Embryonic facial prominence (tissue), 1 donor: ENCODE measurements around the gene SLC36A4.
A peak's percentile ranks its signal among the peaks of the same experiment; 100 is the strongest.
"Not testable (repeated sequence)": the region's sequence is repeated elsewhere in the genome, so short reads cannot be mapped to it uniquely, and the experiment has no call there.

ENCODE experiments used
- DNase-seq: peaks from one replicate; pipeline ENCODE4 v3.0.0-alpha.2; 2016; ENCODE audit errors: extremely low spot score

Gene SLC36A4

GRCh38 chr11:93197380-93198214 lies at the start of gene SLC36A4:
SLC36A4 (minus strand) TSS chr11:93197991; CDS start chr11:93197832, 159 bp downstream.
- peak; percentile 76 for DNase-seq

GRCh38 chr11:93246790-93247189 lies 49.0 kb upstream of the SLC36A4 start:
- not testable (repeated sequence) for DNase-seq

GRCh38 chr11:93244018-93244417 lies 46.2 kb upstream of the SLC36A4 start:
- DNase-seq, result no peak

GRCh38 chr11:93239966-93240365 lies 42.2 kb upstream of the SLC36A4 start:
- DNase-seq, result no peak

- DNase-seq, result no peak
These were observed 41.2 kb upstream of the SLC36A4 start for GRCh38 chr11:93238956-93239355.

- no peak for DNase-seq
These were observed 39.2 kb upstream of the SLC36A4 start for GRCh38 chr11:93236741-93237675.

GRCh38 chr11:93234602-93235207 lies 36.9 kb upstream of the SLC36A4 start:
- DNase-seq, result peak; percentile 65

- no peak for DNase-seq
These were observed 32.1 kb upstream of the SLC36A4 start for GRCh38 chr11:93229876-93230275.

GRCh38 chr11:93225662-93226061 lies 27.9 kb upstream of the SLC36A4 start:
- no peak for DNase-seq

- no peak for DNase-seq
These were observed 23.7 kb upstream of the SLC36A4 start for GRCh38 chr11:93221539-93221938.

GRCh38 chr11:93220078-93220477 lies 22.3 kb upstream of the SLC36A4 start:
- no peak for DNase-seq

GRCh38 chr11:93219440-93219839 lies 21.6 kb upstream of the SLC36A4 start:
- DNase-seq, result no peak

- no peak for DNase-seq
These were observed 18.8 kb upstream of the SLC36A4 start for GRCh38 chr11:93216511-93217101.

GRCh38 chr11:93213622-93214021 lies 15.8 kb upstream of the SLC36A4 start:
- no peak for DNase-seq

GRCh38 chr11:93212094-93212493 lies 14.3 kb upstream of the SLC36A4 start:
- DNase-seq, result no peak

- no peak for DNase-seq
These were observed 11.7 kb upstream of the SLC36A4 start for GRCh38 chr11:93209466-93209865.

GRCh38 chr11:93208663-93209270 lies 11.0 kb upstream of the SLC36A4 start:
- DNase-seq, result no peak

GRCh38 chr11:93199616-93200015 lies 1.8 kb upstream of the SLC36A4 start:
- no peak for DNase-seq

- no peak for DNase-seq
These were observed 539 bp upstream of the SLC36A4 start for GRCh38 chr11:93198215-93198845.

- no peak for DNase-seq
These were observed 893 bp downstream of the SLC36A4 start for GRCh38 chr11:93196816-93197379.
